OCI-LY7 (cell line): ENCODE measurements around the gene GNE. TPM values are rescaled to one million over a fixed set of nuclear protein-coding genes. Genes with fewer than 3 reads are reported as not detected.

Experiments
- BruUV-seq: library from RNA; stranded (reverse); fragments of 400-500 nt; replicated peaks from 2 replicates; lab custom pipeline; 2021; lab: Mats Ljungman, UMichigan
- CTCF ChIA-PET: fragments of 300-600 bp; sonication (Branson Sonifier 250); formaldehyde crosslinking; loops from one replicate; lab custom pipeline; 2022; ENCODE audit warnings: antibody characterized with exemption; ENCODE audit not compliant: unreplicated experiment; lab: Charles Lee
- POLR2A ChIA-PET: fragments of 300-600 bp; sonication (Branson Sonifier 250); formaldehyde crosslinking; loops from one replicate; lab custom pipeline; 2022; ENCODE audit warnings: antibody characterized with exemption; lab: Charles Lee
- DNase-seq: peaks from one replicate; pipeline ENCODE4 v3.0.0-alpha.2; 2015; ENCODE audit warnings: low spot score
- H2AFZ ChIP-seq: fragments of 200-600 bp; sonication (generic), shearing (Covaris generic); 2 replicates; pipeline ENCODE4 v1.6.1; 2014; ENCODE audit warnings: mild to moderate bottlenecking, antibody characterized with exemption, low read length, moderate library complexity
- H3K27ac ChIP-seq: fragments of 200-600 bp; sonication (generic); 2 replicates; pipeline ENCODE4 v1.5.1; 2014; ENCODE audit warnings: mixed run types, low read depth, mild to moderate bottlenecking, moderate library complexity, low read length, inconsistent platforms; ENCODE audit not compliant: poor library complexity, severe bottlenecking
- H3K36me3 ChIP-seq: fragments of 200-600 bp; sonication (generic); 2 replicates; pipeline ENCODE4 v1.6.1; 2014; ENCODE audit warnings: mild to moderate bottlenecking, antibody characterized with exemption, low read length, moderate library complexity, mixed read lengths; ENCODE audit not compliant: insufficient read depth
- H3K4me1 ChIP-seq: fragments of 200-600 bp; sonication (generic); 2 replicates; pipeline ENCODE4 v1.5.1; 2014; ENCODE audit warnings: mild to moderate bottlenecking, low read length; ENCODE audit not compliant: insufficient read depth, poor library complexity, severe bottlenecking
- H3K4me2 ChIP-seq: fragments of 200-600 bp; sonication (generic); 2 replicates; pipeline ENCODE4 v1.6.1; 2014; ENCODE audit warnings: mild to moderate bottlenecking, low read length
- H3K4me3 ChIP-seq: fragments of 200-600 bp; sonication (generic); 2 replicates; pipeline ENCODE4 v1.5.1; 2014; ENCODE audit warnings: mild to moderate bottlenecking, low read depth, low read length; ENCODE audit not compliant: poor library complexity, severe bottlenecking
- H3K79me2 ChIP-seq: fragments of 200-600 bp; sonication (generic); 2 replicates; pipeline ENCODE4 v1.6.1; 2016; ENCODE audit warnings: low read depth, mild to moderate bottlenecking, low read length, moderate library complexity, mixed read lengths; ENCODE audit not compliant: insufficient read depth
- H3K9me2 ChIP-seq: fragments of 200-600 bp; sonication (generic); 2 replicates; pipeline ENCODE4 v1.6.1; 2016; ENCODE audit warnings: mild to moderate bottlenecking, low read length, mixed read lengths; ENCODE audit not compliant: insufficient read depth
- H3K9me3 ChIP-seq: fragments of 200-600 bp; sonication (generic); 2 replicates; pipeline ENCODE4 v1.6.1; 2014; ENCODE audit warnings: mild to moderate bottlenecking, mixed run types, low read length, mixed read lengths
- H4K20me1 ChIP-seq: fragments of 200-600 bp; sonication (generic); 2 replicates; pipeline ENCODE4 v1.6.1; 2014; ENCODE audit warnings: mild to moderate bottlenecking, antibody characterized with exemption, low read length, moderate library complexity, mixed read lengths; ENCODE audit not compliant: insufficient read depth
- EZH2phosphoT487 ChIP-seq: fragments of 200-600 bp; sonication (generic); IDR thresholded peaks from 2 replicates; pipeline ENCODE4 v1.6.1; 2018; ENCODE audit warnings: low read depth, borderline replicate concordance, mild to moderate bottlenecking, mixed run types, antibody characterized with exemption, low read length, moderate library complexity, mixed read lengths
- intact Hi-C: fragments of 100-400 bp; cut with micrococcal nuclease; formaldehyde crosslinking; loops from one replicate; pipeline ENCODE4 v1.10.0; 2022; ENCODE audit not compliant: unreplicated experiment
- total RNA-seq, 2 experiments: library from RNA; depleted of rRNA in 1 of 2; stranded (reverse); fragments of >200 nt in 1 of 2; shearing (Covaris generic) in 1 of 2; gene quantifications; 2 replicates each; pipeline ENCODE4 v1.2.3, GENCODE V29; 2014 to 2022
- TF ChIP-seq, protein P1 (sequence below): fragments of 200-600 bp; sonication (generic); conservative IDR thresholded peaks from 2 replicates; pipeline ENCODE4 v1.5.1; 2014; ENCODE audit warnings: mild to moderate bottlenecking, antibody characterized with exemption, low read length, moderate library complexity, mixed read lengths

Gene GNE
- total RNA-seq, 2 experiments from 2014 or later = 15.5 to 27.7 TPM

DNA sequence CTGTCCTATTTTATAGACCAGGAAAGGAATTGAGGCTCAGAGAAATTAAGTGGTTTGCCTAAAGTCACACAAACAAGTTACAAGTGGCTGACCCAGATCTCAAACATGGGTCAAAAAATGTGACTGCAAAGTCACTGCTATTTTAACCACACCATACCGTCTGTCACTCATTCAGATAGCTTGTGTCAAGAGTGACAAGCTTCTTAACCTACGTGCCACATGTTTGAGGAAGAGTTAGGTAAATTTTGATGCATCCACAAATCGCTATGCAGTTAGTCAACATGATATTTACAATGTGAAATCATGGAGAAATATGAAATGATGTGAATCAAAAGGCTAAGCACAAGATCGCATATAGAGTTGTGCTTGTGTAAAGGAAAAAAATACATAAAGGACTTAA, 22.7 kb upstream of the GNE start:
- no peak for TF ChIP-seq EZH2phosphoT487
- TF ChIP-seq, protein P1, sequence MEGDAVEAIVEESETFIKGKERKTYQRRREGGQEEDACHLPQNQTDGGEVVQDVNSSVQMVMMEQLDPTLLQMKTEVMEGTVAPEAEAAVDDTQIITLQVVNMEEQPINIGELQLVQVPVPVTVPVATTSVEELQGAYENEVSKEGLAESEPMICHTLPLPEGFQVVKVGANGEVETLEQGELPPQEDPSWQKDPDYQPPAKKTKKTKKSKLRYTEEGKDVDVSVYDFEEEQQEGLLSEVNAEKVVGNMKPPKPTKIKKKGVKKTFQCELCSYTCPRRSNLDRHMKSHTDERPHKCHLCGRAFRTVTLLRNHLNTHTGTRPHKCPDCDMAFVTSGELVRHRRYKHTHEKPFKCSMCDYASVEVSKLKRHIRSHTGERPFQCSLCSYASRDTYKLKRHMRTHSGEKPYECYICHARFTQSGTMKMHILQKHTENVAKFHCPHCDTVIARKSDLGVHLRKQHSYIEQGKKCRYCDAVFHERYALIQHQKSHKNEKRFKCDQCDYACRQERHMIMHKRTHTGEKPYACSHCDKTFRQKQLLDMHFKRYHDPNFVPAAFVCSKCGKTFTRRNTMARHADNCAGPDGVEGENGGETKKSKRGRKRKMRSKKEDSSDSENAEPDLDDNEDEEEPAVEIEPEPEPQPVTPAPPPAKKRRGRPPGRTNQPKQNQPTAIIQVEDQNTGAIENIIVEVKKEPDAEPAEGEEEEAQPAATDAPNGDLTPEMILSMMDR = no peak
- Histone ChIP-seq H3K4me1 (no peaks in the 10 kb centered on the region), H3K9me2 (no peaks in the 10 kb centered on the region), H3K36me3 (no peaks in the 10 kb centered on the region), H3K27ac (no peak overlapping the region), H2AFZ (no peak overlapping the region), H3K4me3 (no peak overlapping the region), H3K9me3 (no peaks in the 10 kb centered on the region), H3K4me2 (no peak overlapping the region), H4K20me1 (no peaks in the 10 kb centered on the region), H3K79me2 (no peaks in the 10 kb centered on the region)
- no peak for DNase-seq
- no TSS peak for BruUV-seq
- CTCF ChIA-PET = no interaction called here
- POLR2A ChIA-PET = no interaction called here
- intact Hi-C loops = no loop called here

DNA sequence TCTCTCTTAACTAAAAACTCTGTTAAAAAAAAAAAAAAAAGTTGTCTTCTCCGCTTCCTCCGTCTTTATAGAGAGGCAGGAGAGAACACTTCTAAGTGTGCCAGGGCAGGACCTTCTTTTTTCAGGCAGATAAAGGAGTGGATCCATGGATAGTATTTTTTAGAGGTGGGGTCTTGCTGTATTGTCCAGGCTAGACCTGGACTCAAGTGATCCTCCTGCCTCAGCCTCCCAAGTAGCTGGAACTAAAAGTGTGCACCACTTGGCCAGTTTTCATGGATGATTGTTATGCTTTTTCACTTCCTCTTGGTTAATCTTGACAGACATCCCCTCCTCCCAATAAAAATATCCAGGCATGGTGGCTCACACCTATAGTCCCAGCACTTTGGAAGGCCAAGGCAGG, 20.0 kb upstream of the GNE start:
- DNase-seq = no peak
- Histone ChIP-seq H3K79me2 (no peaks in the 10 kb centered on the region), H3K4me1 (no peaks in the 10 kb centered on the region), H3K36me3 (no peaks in the 10 kb centered on the region), H3K4me2 (no peak overlapping the region), H4K20me1 (no peaks in the 10 kb centered on the region), H3K27ac (no peak overlapping the region), H3K4me3 (no peak overlapping the region), H2AFZ (no peak overlapping the region), H3K9me2 (no peaks in the 10 kb centered on the region), H3K9me3 (no peaks in the 10 kb centered on the region)
- CTCF ChIA-PET = no interaction called here
- intact Hi-C loops = no loop called here
- POLR2A ChIA-PET = no interaction called here
- TF ChIP-seq, protein P1 = no peak
- TF ChIP-seq EZH2phosphoT487 = no peak
- BruUV-seq = no TSS peak

- intact Hi-C loops = no loop called here
- Histone ChIP-seq H2AFZ (no peak overlapping the region), H3K9me2 (no peaks in the 10 kb centered on the region), H3K4me1 (no peaks in the 10 kb centered on the region), H3K9me3 (no peaks in the 10 kb centered on the region), H3K4me2 (no peak overlapping the region), H3K36me3 (no peaks in the 10 kb centered on the region), H3K27ac (no peak overlapping the region), H4K20me1 (no peaks in the 10 kb centered on the region), H3K79me2 (no peaks in the 10 kb centered on the region), H3K4me3 (no peak overlapping the region)
- no TSS peak for BruUV-seq
- ChIA-PET POLR2A (interaction anchor here (0.7 to 0.9 kb wide), 2 partner anchors 10 to 1326 kb away, joined by 3 read pairs; no protein-coding TSS in a partner anchor), CTCF (no interaction called here)
- no peak for DNase-seq
- no peak for TF ChIP-seq EZH2phosphoT487
Observed at GRCh38 chr9:36276781-36277181, 18.5 kb upstream of the GNE start.
